ENCODE results near the gene CMIP. TPM values are rescaled to one million over a fixed set of nuclear protein-coding genes. Genes with fewer than 3 reads are reported as not detected.
A peak's percentile ranks its signal among the peaks of the same experiment; 100 is the strongest.

The CMIP gene
- total and polyA plus RNA-seq, 10 of the 15 experiments (the other 5 are each of a cell fraction or from before 2014, with no cell fraction given), result 1.2 to 43.2 (median 4.4) TPM

- DNase-seq (ENCODE audit: low read depth, low spot score) (no peak), ATAC-seq (peak; percentile 56), FAIRE-seq (no peak)
- no peak overlapping the region for H2AFZ ChIP-seq (ENCODE audit: control insufficient read depth, low read depth, low read length)
- H3K27me3 ChIP-seq (replicated peaks in 1 of 2; ENCODE audit: control insufficient read depth in 2 of 2, insufficient read depth in 2 of 2, low read length in 1 of 2), result no peaks in the 10 kb centered on the region
- peaks cover 9% of the 10 kb centered on the region; the same call in 1 of the 2 replicates for H3K4me1 ChIP-seq (ENCODE audit: control insufficient read depth, insufficient read depth, low read length)
- ChIA-PET RAD21 (ENCODE audit: unreplicated experiment) (interaction anchor here (0.8 to 1.0 kb wide), 4 partner anchors 20 to 48 kb away, joined by 3 to 6 read pairs (median 4); no protein-coding TSS in a partner anchor), SMC1A (ENCODE audit: uncharacterized antibody, unreplicated experiment) (interaction anchor here (1.0 to 2.7 kb wide), 2 partner anchors 13 to 24 kb away, joined by 3 to 8 read pairs; no protein-coding TSS in a partner anchor), CTCF (interaction anchor here (1.2 kb wide), 1 partner anchor 165 kb away, joined by 4 read pairs; no protein-coding TSS in a partner anchor), POLR2A (interaction anchor here (0.6 to 1.0 kb wide), 2 partner anchors 24 to 138 kb away, joined by 4 read pairs; no protein-coding TSS in a partner anchor)
- H3K9me3 ChIP-seq (replicated peaks; ENCODE audit: control insufficient read depth, insufficient read depth, low read length), result no peaks in the 10 kb centered on the region
- peaks cover 46% of the 10 kb centered on the region for H3K79me2 ChIP-seq (ENCODE audit: control insufficient read depth, insufficient read depth, low read length)
- 36% methylated on average over 17 of the region's 17 CpGs for WGBS (ENCODE audit: insufficient coverage, insufficient replicate concordance, low lambda C conversion rate, missing lambda C conversion rate)
- TF ChIP-seq NRF1 (conservative IDR thresholded peaks at IDR 0.05; ENCODE audit: low read depth, low read length), result no peak
- TF ChIP-seq ZNF384 (IDR thresholded peaks at IDR 0.05; ENCODE audit: borderline replicate concordance, low read depth, low read length), result no peak
- TF ChIP-seq IKZF1 (conservative IDR thresholded peaks at IDR 0.05), result 0 out of 2 replicates have a peak, but pooled peaks have one; percentile 17
- no peak for TF ChIP-seq JUNB (IDR thresholded peaks at IDR 0.05)
- peak; percentile 28 to 44; a peak in 1 of 4 replicates for TF ChIP-seq BHLHE40 (IDR thresholded peaks at IDR 0.05; ENCODE audit: borderline replicate concordance in 1 of 2, low read depth in 2 of 2, low read length in 1 of 2)
- no peak for TF ChIP-seq MEF2A (IDR thresholded peaks at IDR 0.05; ENCODE audit: insufficient read depth, low read depth, low read length)
- TF ChIP-seq ZNF687 (IDR thresholded peaks at IDR 0.05), result peak; percentile 51; the same call in 1 of the 2 replicates
- no peak for TF ChIP-seq POU2F2 (IDR thresholded peaks at IDR 0.05; ENCODE audit: borderline replicate concordance, low read depth, low read length)
- TF ChIP-seq MEF2B (IDR thresholded peaks at IDR 0.05; ENCODE audit: partially characterized antibody, poor library complexity, severe bottlenecking), result peak; percentile 68
- TF ChIP-seq ZNF217 (IDR thresholded peaks at IDR 0.05), result no peak
- TF ChIP-seq JUND (IDR thresholded peaks at IDR 0.05; ENCODE audit: low read depth, low read length), result no peak
- TF ChIP-seq RUNX3 (IDR thresholded peaks at IDR 0.05; ENCODE audit: low read length), result no peak
- peak; percentile 32 to 35; a peak in 2 of 4 replicates for TF ChIP-seq IKZF2 (IDR thresholded peaks at IDR 0.05)
- no peak for TF ChIP-seq MLLT1 (IDR thresholded peaks at IDR 0.05)
- TF ChIP-seq RELB (IDR thresholded peaks at IDR 0.05; ENCODE audit: low read depth), result 0 out of 2 replicates have a peak, but pooled peaks have one; percentile 30
- TF ChIP-seq ZNF24 (IDR thresholded peaks at IDR 0.05), result peak; percentile 77
- H3K4me3 ChIP-seq, result no peak overlapping the region
- intact Hi-C loops (cut with micrococcal nuclease; ENCODE audit: unreplicated experiment), result no loop called here
- no peak overlapping the region for H3K9ac ChIP-seq (ENCODE audit: control insufficient read depth, insufficient read depth, low read length)
- no peaks in the 10 kb centered on the region for H4K20me1 ChIP-seq (ENCODE audit: control insufficient read depth, insufficient read depth)
- BruUV-seq (replicated peaks), result no TSS peak
- in situ Hi-C loops (cut with MboI), result no loop called here
- no peak overlapping the region for H3K27ac ChIP-seq (ENCODE audit: control insufficient read depth, insufficient read depth)
- H3K36me3 ChIP-seq (ENCODE audit: control insufficient read depth in 2 of 2, insufficient read depth in 2 of 2, low read length in 1 of 2), result peaks cover 4 to 20% of the 10 kb centered on the region in 2 experiments
- H3K4me2 ChIP-seq (ENCODE audit: control insufficient read depth, insufficient read depth), result peak overlapping the region; percentile 15; the same call in 1 of the 2 replicates
Observed at GRCh38 chr16:81457326-81458133, 12.9 kb downstream of the CMIP start.

Data from GM12878 (cell line).